PC-3 (cell line): ENCODE measurements around the gene PCCA. TPM values are rescaled to one million over a fixed set of nuclear protein-coding genes. Genes with fewer than 3 reads are reported as not detected.

Source experiments
- ATAC-seq: fragments of 200-7000 bp; cut with Tn5 transposase; 2 replicates; pipeline ENCODE4 v1.9.1; 2020; ENCODE audit warnings: mild to moderate bottlenecking, moderate library complexity
- BruUV-seq: library from RNA; stranded (reverse); fragments of 400-500 nt; replicated peaks from 2 replicates; lab custom pipeline; 2021; lab: Mats Ljungman, UMichigan
- CTCF ChIA-PET: fragments of 300-600 bp; sonication (Branson Sonifier 250); formaldehyde crosslinking; loops from one replicate; lab custom pipeline; 2022; ENCODE audit warnings: antibody characterized with exemption; lab: Charles Lee
- POLR2A ChIA-PET: fragments of 300-600 bp; sonication (Branson Sonifier 250); formaldehyde crosslinking; loops from one replicate; lab custom pipeline; 2022; ENCODE audit warnings: antibody characterized with exemption; ENCODE audit not compliant: unreplicated experiment; lab: Charles Lee
- DNase-seq: peaks from one replicate; pipeline ENCODE4 v3.0.0-alpha.2; 2015
- H2AFZ ChIP-seq: fragments of 300-600 bp; sonication (generic); 2 replicates; pipeline ENCODE4 v1.6.0; 2016; ENCODE audit warnings: antibody characterized with exemption, low read length
- H3F3A ChIP-seq: fragments of 300-600 bp; sonication (generic); one replicate; pipeline ENCODE4 v1.6.0; 2017; ENCODE audit warnings: antibody characterized with exemption, low read length, control low read depth, mild to moderate bottlenecking; ENCODE audit not compliant: unreplicated experiment
- H3K27ac ChIP-seq: fragments of 300-600 bp; sonication (generic); 2 replicates; pipeline ENCODE4 v1.5.1; 2016; ENCODE audit warnings: mild to moderate bottlenecking, low read length
- H3K27me3 ChIP-seq: fragments of 300-600 bp; sonication (generic); 2 replicates; pipeline ENCODE4 v1.6.1; 2016; ENCODE audit warnings: low read length, mixed read lengths
- H3K36me3 ChIP-seq: fragments of 300-600 bp; sonication (generic); 2 replicates; pipeline ENCODE4 v1.6.1; 2016; ENCODE audit warnings: low read depth, mixed run types, low read length, mixed read lengths
- H3K4me1 ChIP-seq: fragments of 300-600 bp; sonication (generic); 2 replicates; pipeline ENCODE4 v1.5.1; 2016; ENCODE audit warnings: low read length; ENCODE audit not compliant: insufficient read depth
- H3K4me2 ChIP-seq: fragments of 300-600 bp; sonication (generic); 2 replicates; pipeline ENCODE4 v1.6.0; 2016; ENCODE audit warnings: low read length
- H3K4me3 ChIP-seq: fragments of 300-600 bp; sonication (generic); 2 replicates; pipeline ENCODE4 v1.5.1; 2016; ENCODE audit warnings: mild to moderate bottlenecking, low read length, mixed read lengths
- H3K79me2 ChIP-seq: fragments of 300-600 bp; sonication (generic); 2 replicates; pipeline ENCODE4 v1.6.1; 2017; ENCODE audit warnings: low read length, mixed read lengths
- H3K9ac ChIP-seq: fragments of 300-600 bp; sonication (generic); 2 replicates; pipeline ENCODE4 v1.6.0; 2016; ENCODE audit warnings: mild to moderate bottlenecking, low read length
- H3K9me2 ChIP-seq: fragments of 300-600 bp; sonication (generic); replicated peaks from 2 replicates; pipeline ENCODE4 v1.6.1; 2016; ENCODE audit warnings: mixed run types, low read length, mixed read lengths
- H3K9me3 ChIP-seq: fragments of 300-600 bp; sonication (generic); 2 replicates; pipeline ENCODE4 v1.6.1; 2016; ENCODE audit warnings: low read length, mixed read lengths
- H4K20me1 ChIP-seq: fragments of 300-600 bp; sonication (generic); 2 replicates; pipeline ENCODE4 v1.6.1; 2016; ENCODE audit warnings: low read length, mixed read lengths
- EZH2 ChIP-seq: fragments of 300-600 bp; sonication (generic); IDR thresholded peaks from one replicate; pipeline ENCODE4 v1.6.1; 2017; ENCODE audit warnings: antibody characterized with exemption, mild to moderate bottlenecking, low read length; ENCODE audit not compliant: unreplicated experiment
- EZH2phosphoT487 ChIP-seq: fragments of 300-600 bp; sonication (generic); IDR thresholded peaks from 2 replicates; pipeline ENCODE4 v1.6.1; 2018; ENCODE audit warnings: mild to moderate bottlenecking, antibody characterized with exemption, low read length, borderline replicate concordance
- intact Hi-C: fragments of 100-400 bp; cut with micrococcal nuclease; formaldehyde crosslinking; loops from 2 replicates; pipeline ENCODE4 v1.9.0; 2023
- total RNA-seq: library from RNA; depleted of rRNA; stranded (reverse); fragments of >200 nt; gene quantifications from 2 replicates; pipeline ENCODE4 v1.2.3, GENCODE V29; 2014
- TF ChIP-seq, protein P1 (sequence below): fragments of 300-600 bp; sonication (generic); conservative IDR thresholded peaks from 2 replicates; pipeline ENCODE4 v1.5.1; 2017; ENCODE audit warnings: antibody characterized with exemption, low read depth, mild to moderate bottlenecking, low read length

The PCCA gene
- total RNA-seq, 1 experiment from 2014 or later, result 10.5 TPM

GRCh38 chr13:100493418-100493817, 404.5 kb downstream of the PCCA start:
- Histone ChIP-seq H3K4me2 (no peak overlapping the region), H3F3A (no peaks in the 10 kb centered on the region), H3K9me3 (no peaks in the 10 kb centered on the region), H3K27ac (no peak overlapping the region), H3K9me2 (no peaks in the 10 kb centered on the region), H3K4me1 (no peaks in the 10 kb centered on the region), H3K4me3 (no peak overlapping the region), H4K20me1 (no peaks in the 10 kb centered on the region), H3K27me3 (no peaks in the 10 kb centered on the region), H3K36me3 (no peaks in the 10 kb centered on the region), H3K9ac (no peak overlapping the region), H2AFZ (no peak overlapping the region), H3K79me2 (no peaks in the 10 kb centered on the region)
- DNase-seq (no peak), ATAC-seq (no peak)
- CTCF ChIA-PET, result no interaction called here
- no peak for TF ChIP-seq EZH2
- TF ChIP-seq, protein P1, sequence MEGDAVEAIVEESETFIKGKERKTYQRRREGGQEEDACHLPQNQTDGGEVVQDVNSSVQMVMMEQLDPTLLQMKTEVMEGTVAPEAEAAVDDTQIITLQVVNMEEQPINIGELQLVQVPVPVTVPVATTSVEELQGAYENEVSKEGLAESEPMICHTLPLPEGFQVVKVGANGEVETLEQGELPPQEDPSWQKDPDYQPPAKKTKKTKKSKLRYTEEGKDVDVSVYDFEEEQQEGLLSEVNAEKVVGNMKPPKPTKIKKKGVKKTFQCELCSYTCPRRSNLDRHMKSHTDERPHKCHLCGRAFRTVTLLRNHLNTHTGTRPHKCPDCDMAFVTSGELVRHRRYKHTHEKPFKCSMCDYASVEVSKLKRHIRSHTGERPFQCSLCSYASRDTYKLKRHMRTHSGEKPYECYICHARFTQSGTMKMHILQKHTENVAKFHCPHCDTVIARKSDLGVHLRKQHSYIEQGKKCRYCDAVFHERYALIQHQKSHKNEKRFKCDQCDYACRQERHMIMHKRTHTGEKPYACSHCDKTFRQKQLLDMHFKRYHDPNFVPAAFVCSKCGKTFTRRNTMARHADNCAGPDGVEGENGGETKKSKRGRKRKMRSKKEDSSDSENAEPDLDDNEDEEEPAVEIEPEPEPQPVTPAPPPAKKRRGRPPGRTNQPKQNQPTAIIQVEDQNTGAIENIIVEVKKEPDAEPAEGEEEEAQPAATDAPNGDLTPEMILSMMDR, result no peak
- no peak for TF ChIP-seq EZH2phosphoT487
- BruUV-seq, result no TSS peak
- POLR2A ChIA-PET, result no interaction called here
- intact Hi-C loops, result no loop called here

GRCh38 chr13:100495455-100495854, 406.6 kb downstream of the PCCA start:
- no peak overlapping the region for H3K4me3 ChIP-seq
- TF ChIP-seq EZH2phosphoT487, result no peak
- no peaks in the 10 kb centered on the region for H4K20me1 ChIP-seq
- no peaks in the 10 kb centered on the region for H3K36me3 ChIP-seq
- ChIA-PET POLR2A (no interaction called here), CTCF (interaction anchor here (0.7 kb wide), 1 partner anchor 104 kb away, joined by 4 read pairs; no protein-coding TSS in a partner anchor)
- no peak overlapping the region for H3K27ac ChIP-seq
- ATAC-seq (no peak), DNase-seq (no peak)
- intact Hi-C loops, result no loop called here
- H3K9me3 ChIP-seq, result no peaks in the 10 kb centered on the region
- no peak overlapping the region for H3K4me2 ChIP-seq
- H3K27me3 ChIP-seq, result no peaks in the 10 kb centered on the region
- H3K9ac ChIP-seq, result no peak overlapping the region
- no peaks in the 10 kb centered on the region for H3K4me1 ChIP-seq
- H3K79me2 ChIP-seq, result no peaks in the 10 kb centered on the region
- BruUV-seq, result no TSS peak
- no peaks in the 10 kb centered on the region for H3F3A ChIP-seq
- no peaks in the 10 kb centered on the region for H3K9me2 ChIP-seq
- H2AFZ ChIP-seq, result no peak overlapping the region

- TF ChIP-seq, protein P1, result no peak
- TF ChIP-seq EZH2, result no peak
- no peak for TF ChIP-seq EZH2phosphoT487
- Histone ChIP-seq H3K27ac (no peak overlapping the region), H3K79me2 (no peaks in the 10 kb centered on the region), H3K36me3 (no peaks in the 10 kb centered on the region), H3K4me3 (no peak overlapping the region), H3K9me3 (no peaks in the 10 kb centered on the region), H3K4me2 (no peak overlapping the region), H3K27me3 (no peaks in the 10 kb centered on the region), H3F3A (no peaks in the 10 kb centered on the region), H4K20me1 (no peaks in the 10 kb centered on the region), H2AFZ (no peak overlapping the region), H3K9ac (no peak overlapping the region), H3K9me2 (no peaks in the 10 kb centered on the region), H3K4me1 (no peaks in the 10 kb centered on the region)
- no peak for DNase-seq
- intact Hi-C loops, result no loop called here
- ChIA-PET POLR2A (no interaction called here), CTCF (no interaction called here)
- no peak for ATAC-seq
- no TSS peak for BruUV-seq
Measured at GRCh38 chr13:100497389-100497788, 408.5 kb downstream of the PCCA start.
